Muscle of arm (tissue), 12 donors: ENCODE measurements around the gene SLC29A4. TPM values are rescaled to one million over a fixed set of nuclear protein-coding genes. Genes with fewer than 3 reads are reported as not detected.
A peak's percentile ranks its signal among the peaks of the same experiment; 100 is the strongest.
"Not testable (repeated sequence)": the region's sequence is repeated elsewhere in the genome, so short reads cannot be mapped to it uniquely, and the experiment has no call there.

Experiments
- DNase-seq: peaks from one replicate; pipeline ENCODE4 v3.0.0-alpha.2; 2013
- polyA plus RNA-seq, 12 donors: library from polyadenylated mRNA; unstranded; fragments of 120-200 nt; gene quantifications; one replicate each; pipeline ENCODE4 v1.2.1, GENCODE V29; 2013; ENCODE audit not compliant: insufficient read length in 12 of 12

SLC29A4 gene
- polyA plus RNA-seq, 12 donors = 17.5 to 54.3 (median 30.5) TPM; not detected in 1

DNA sequence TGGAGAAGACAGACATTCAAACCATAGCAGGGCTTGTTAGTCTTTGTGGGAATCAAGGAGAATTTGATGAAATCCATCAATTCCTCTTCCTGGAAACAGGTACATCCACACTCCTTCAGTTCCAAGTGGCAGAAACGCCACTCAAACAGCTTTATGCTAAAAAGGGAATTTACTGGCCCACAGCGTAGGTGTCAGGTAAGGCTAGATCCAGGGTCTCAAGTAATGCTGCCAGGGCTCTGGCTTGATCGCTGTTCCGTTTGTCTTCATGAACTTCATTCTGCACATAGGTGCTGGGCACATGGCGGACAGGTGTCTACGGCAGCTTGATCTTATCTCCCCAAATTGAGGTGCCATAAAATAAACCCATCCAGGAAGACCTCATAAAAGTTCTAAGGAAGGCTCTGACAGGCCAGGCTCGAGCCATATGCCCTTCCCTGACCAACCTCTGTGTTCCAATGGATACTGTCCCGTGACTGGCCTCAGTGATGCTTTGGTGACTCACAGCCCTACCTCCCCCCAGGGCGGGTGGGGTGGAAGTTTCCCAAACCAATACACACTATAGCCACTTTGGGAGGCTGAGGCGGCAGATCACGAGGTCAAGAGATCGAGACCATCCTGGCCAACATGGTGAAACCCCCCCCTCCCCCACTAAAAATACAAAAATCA is 12.6 kb upstream of the SLC29A4 start:
- DNase-seq = not testable (repeated sequence)

- no peak for DNase-seq
Measured at GRCh38 chr7:5270788-5271187, 12.0 kb upstream of the SLC29A4 start.

GRCh38 chr7:5273831-5274405 is 8.8 kb upstream of the SLC29A4 start:
- DNase-seq = not testable (repeated sequence)

GRCh38 chr7:5274441-5274840 is 8.3 kb upstream of the SLC29A4 start:
- DNase-seq = no peak

- peak; percentile 24 for DNase-seq
Measured at GRCh38 chr7:5274985-5275431, 7.7 kb upstream of the SLC29A4 start.

GRCh38 chr7:5275510-5275909 is 7.2 kb upstream of the SLC29A4 start:
- DNase-seq = peak; percentile 41

DNA sequence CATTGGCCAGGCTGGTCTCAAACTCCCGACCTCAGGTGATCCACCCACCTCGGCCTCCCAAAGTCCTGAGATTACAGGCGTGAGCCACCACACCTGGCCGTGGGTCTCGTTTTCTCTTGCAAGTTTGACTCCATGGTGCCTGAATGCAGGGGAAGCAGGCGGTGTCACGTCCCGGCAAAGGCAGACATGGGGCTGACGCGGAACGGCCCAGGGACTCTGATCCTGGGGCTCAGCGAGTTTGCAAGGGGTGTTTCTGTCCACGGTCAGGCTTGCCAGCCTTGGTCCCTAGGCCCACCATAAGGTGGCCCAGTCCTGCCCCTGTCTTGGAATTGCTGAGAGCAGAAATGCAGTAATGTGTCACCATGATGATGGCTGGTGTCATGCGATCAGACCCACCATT is 6.6 kb upstream of the SLC29A4 start:
- not testable (repeated sequence) for DNase-seq

- no peak for DNase-seq
Measured at GRCh38 chr7:5276611-5277010, 6.1 kb upstream of the SLC29A4 start.

DNA sequence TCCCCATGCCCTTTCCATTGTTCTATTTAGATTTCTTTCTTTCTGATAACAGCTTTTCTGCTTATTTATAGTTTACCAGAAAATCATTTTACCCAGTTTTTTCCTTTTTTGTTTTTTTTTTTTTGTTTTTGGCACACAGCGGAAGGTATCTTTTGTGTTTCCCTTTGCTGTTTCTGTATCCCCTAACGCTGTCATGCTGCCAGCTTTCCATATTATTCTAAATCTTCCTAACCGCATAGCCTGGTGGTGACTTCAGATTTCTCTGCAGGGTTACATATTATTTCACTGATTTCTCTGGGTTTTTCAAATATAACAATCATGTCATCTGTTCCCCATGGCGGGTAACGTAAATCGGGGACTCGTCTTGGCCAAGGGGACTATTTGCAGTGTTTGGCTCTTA is 4.0 kb upstream of the SLC29A4 start:
- DNase-seq = peak; percentile 45

- DNase-seq = no peak
Measured at GRCh38 chr7:5279734-5280133, 3.0 kb upstream of the SLC29A4 start.

DNA sequence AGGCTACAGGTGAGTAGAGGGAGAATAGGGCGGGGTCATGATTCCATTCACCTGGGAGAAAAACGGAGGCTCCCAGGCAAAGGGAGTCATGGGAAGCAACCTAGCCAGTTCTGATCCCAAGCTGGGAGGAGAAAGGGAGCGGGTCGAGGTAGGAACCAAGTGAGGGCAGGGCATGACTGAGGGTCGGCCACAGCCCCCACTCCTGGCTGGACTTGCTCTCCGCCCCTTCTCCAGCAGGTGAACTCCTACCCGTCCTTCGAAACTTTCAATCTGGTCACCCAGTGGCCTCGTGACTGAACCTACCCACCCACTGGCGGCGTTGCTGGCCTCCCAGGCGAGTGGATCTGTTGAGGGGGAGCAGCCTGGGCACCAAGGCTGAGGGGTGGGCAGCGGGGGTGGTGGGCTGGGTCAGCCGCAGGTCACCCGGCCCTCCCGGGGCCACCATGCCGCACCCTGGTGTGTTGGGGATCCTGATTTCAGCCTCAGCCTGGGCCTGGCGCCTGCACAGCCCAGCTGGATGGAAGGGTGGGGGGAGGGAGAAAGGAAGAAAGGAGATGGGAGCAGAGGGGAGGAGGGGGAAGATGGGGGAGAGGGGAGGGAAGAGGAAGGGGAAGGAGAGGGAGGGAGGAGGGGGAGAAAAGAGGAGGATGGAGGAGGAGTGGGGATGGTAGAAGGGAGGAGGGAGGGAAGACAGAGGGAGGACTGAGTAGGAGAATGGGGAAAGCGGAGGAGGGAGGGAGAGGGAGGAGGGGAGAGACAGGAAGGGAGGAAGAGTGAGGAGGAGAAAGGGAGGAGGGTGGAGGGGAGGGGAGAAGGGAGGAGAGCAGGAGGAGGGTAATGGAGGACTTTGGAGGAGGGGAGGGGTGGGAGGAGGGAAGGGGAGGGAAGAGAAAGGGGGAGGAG is 894 bp upstream of the SLC29A4 start:
- DNase-seq = peak; percentile 41

- DNase-seq = no peak
Measured at GRCh38 chr7:5283421-5284303, 919 bp downstream of the SLC29A4 start.

DNA sequence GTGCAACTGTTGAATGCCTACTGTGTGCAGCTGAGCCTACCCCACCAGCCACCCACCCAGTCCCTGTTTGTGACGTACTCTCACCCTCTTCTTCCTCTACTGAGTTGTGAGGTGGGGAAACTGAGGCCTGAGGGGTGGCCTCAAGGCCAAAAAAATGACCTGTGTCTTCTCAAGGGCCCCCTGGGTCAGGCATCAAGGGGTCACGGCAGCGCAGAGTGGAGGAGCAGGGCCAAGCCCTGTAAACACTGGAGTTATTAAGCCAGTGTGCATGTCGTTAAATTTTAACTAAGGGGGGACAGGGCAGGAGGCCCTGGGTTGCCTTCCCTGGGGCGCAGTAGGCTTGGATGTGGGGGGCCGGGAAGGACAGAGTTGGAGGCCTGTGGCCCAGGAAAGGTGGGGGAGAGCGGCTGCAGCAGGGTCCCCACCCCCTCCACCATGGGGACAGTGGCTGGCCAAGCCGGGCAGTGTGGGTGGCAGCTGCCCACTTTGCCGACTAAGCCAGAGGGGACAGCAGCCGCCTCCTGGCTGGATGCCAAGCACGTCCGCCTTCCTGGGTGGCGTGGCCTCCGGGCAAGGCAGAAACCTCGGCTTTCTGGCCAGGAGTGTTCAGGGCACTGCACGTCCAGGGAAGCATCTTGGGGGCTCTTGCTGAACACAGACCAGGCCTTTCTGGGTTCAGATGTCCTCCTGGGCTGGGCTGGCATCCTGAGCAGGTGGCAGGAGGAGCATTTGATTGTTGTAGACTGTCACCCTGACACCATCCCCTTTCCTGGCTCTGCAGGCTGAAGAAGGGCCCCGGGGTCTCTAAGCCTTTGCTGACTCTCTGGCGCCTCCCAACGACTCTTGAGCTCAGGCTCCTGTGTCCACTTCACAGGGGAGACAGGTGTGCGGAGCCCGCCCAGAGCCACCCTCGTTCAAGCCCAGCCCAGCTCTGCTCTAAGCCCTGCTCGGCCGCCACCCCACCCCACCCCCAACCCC is 1.9 kb downstream of the SLC29A4 start:
- peak; percentile 28 for DNase-seq

- DNase-seq = no peak
Measured at GRCh38 chr7:5286933-5287332, 4.2 kb downstream of the SLC29A4 start.

- not testable (repeated sequence) for DNase-seq
Measured at GRCh38 chr7:5287373-5287772, 4.6 kb downstream of the SLC29A4 start.

DNA sequence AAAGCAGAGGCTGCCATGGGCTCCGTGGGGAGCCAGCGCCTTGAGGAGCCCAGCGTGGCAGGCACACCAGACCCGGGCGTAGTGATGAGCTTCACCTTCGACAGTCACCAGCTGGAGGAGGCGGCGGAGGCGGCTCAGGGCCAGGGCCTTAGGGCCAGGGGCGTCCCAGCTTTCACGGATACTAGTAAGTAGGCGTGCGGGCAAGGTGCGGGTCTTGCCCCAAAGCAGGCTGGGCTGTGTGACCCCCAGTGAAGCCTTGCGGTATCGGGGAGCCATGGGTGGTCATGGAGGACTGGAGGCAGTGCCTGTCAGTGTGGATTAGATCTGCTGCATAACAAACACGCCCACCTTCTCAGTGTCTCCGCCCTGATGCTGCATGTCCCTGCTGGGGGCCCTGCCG is 5.1 kb downstream of the SLC29A4 start:
- DNase-seq = no peak

DNA sequence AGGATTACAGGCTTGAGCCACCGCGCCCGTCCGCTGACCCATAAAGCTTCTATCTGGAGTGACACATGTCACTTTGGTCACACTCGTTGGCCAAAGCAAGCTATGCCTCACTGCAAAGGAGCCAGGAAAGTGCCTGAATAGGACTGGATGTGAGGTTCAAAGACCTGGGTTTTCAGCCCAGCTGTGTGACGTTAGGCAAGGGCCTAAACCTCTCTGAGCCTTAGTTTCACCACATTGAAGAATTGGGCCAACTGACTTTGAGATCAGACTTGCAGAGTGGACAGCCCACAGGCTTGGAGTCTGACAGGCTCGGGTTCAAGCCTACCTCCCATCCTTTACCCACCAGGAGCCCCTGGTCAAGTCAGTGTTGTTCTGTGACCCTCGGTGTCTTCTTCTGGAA is 5.8 kb downstream of the SLC29A4 start:
- DNase-seq = not testable (repeated sequence)

GRCh38 chr7:5289355-5289754 is 6.6 kb downstream of the SLC29A4 start:
- no peak for DNase-seq

DNA sequence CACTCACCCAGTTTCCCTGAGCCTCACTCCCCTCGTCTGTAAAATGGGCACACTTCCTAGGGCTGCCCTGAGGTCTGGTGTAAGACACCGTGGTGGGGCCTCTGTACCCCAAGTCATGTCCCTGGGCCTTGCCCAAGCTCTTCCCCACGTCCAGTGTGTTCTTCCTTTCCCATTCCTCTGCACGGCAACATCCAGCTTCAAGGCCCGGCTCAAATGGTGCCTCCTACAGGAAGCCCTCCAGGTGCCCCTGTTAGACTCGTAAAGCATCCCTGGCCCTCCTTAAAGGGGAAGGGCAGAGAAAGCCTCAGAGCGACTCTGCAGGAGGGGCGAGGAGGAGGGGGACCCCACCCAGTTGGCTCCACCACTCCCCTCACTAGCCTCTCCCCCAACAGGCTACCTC is 8.6 kb downstream of the SLC29A4 start:
- no peak for DNase-seq

- not testable (repeated sequence) for DNase-seq
Measured at GRCh38 chr7:5291711-5292335, 9.1 kb downstream of the SLC29A4 start.
